Naive thymus-derived CD4-positive, alpha-beta T cell (primary cell): ENCODE measurements around the gene PRKAG2. TPM values are rescaled to one million over a fixed set of nuclear protein-coding genes. Genes with fewer than 3 reads are reported as not detected.
A peak's percentile ranks its signal among the peaks of the same experiment; 100 is the strongest.
"Not testable (repeated sequence)": the region's sequence is repeated elsewhere in the genome, so short reads cannot be mapped to it uniquely, and the experiment has no call there.

Experiments used
- ATAC-seq: fragments of 150-1000 bp; cut with Tn5 transposase; 2 replicates; pipeline ENCODE4 v1.10.0; 2021; ENCODE audit warnings: mild to moderate bottlenecking, moderate library complexity
- CTCF ChIA-PET: fragments of 350-600 bp; sonication (Branson Sonifier 250); formaldehyde crosslinking; loops from one replicate; lab custom pipeline; 2021; ENCODE audit warnings: antibody characterized with exemption; lab: Charles Lee
- POLR2A ChIA-PET: fragments of 350-600 bp; sonication (Branson Sonifier 250); formaldehyde crosslinking; loops from one replicate; lab custom pipeline; 2021; ENCODE audit warnings: antibody characterized with exemption, inconsistent platforms; lab: Charles Lee
- DNase-seq, 9 donors: peaks; one replicate each; pipeline versions ENCODE4 v3.0.0 to v3.0.0-alpha.2; 2020 to 2022; ENCODE audit warnings: mixed read lengths in 1 of 9
- H3K27ac ChIP-seq: one replicate; pipeline ENCODE4 v1.7.0; 2013; ENCODE audit warnings: mild to moderate bottlenecking, low read depth, low read length, moderate library complexity
- H3K27me3 ChIP-seq, 2 donors: one replicate each; pipeline ENCODE4 v1.7.0; 2013; ENCODE audit warnings: low read length in 2 of 2, mild to moderate bottlenecking in 2 of 2, moderate library complexity in 2 of 2; ENCODE audit not compliant: control insufficient read depth in 2 of 2, insufficient read depth in 2 of 2
- H3K36me3 ChIP-seq, 3 experiments: 1 replicate in 2 of 3; 2 replicates in 1 of 3; pipeline ENCODE4 v1.7.0; 2013; ENCODE audit warnings: low read length in 3 of 3, mild to moderate bottlenecking in 3 of 3, moderate library complexity in 1 of 3; ENCODE audit not compliant: insufficient read depth in 3 of 3, control insufficient read depth in 2 of 3
- H3K4me1 ChIP-seq, 2 donors: one replicate each; pipeline ENCODE4 v1.7.0; 2013; ENCODE audit warnings: low read length in 2 of 2, mild to moderate bottlenecking in 2 of 2, moderate library complexity in 1 of 2; ENCODE audit not compliant: control insufficient read depth in 2 of 2, insufficient read depth in 2 of 2
- H3K4me3 ChIP-seq: 2 replicates; pipeline ENCODE4 v1.7.0; 2013; ENCODE audit warnings: mild to moderate bottlenecking, low read length
- H3K9me3 ChIP-seq, 3 experiments: 1 replicate in 2 of 3; 2 replicates in 1 of 3; pipeline ENCODE4 v1.7.0; 2013; ENCODE audit warnings: low read length in 3 of 3; ENCODE audit not compliant: control insufficient read depth in 2 of 3
- H3K27ac Mint-ChIP-seq, 9 donors: one replicate each; pipeline ENCODE4 v1.8.0; 2020 to 2022; ENCODE audit warnings: mixed read lengths in 9 of 9, mild to moderate bottlenecking in 8 of 9, moderate library complexity in 5 of 9, inconsistent platforms in 2 of 9
- H3K27me3 Mint-ChIP-seq, 5 donors: one replicate each; pipeline ENCODE4 v1.8.0; 2021 to 2022; ENCODE audit warnings: mixed read lengths in 5 of 5, mild to moderate bottlenecking in 1 of 5
- H3K36me3 Mint-ChIP-seq, 5 donors: one replicate each; pipeline ENCODE4 v1.8.0; 2020 to 2022; ENCODE audit warnings: mixed read lengths in 5 of 5, mild to moderate bottlenecking in 3 of 5, inconsistent platforms in 1 of 5
- H3K4me1 Mint-ChIP-seq, 7 donors: one replicate each; pipeline ENCODE4 v1.8.0; 2020 to 2022; ENCODE audit warnings: mixed read lengths in 7 of 7, mild to moderate bottlenecking in 3 of 7, inconsistent platforms in 1 of 7
- H3K4me3 Mint-ChIP-seq, 10 donors: one replicate each; pipeline ENCODE4 v1.8.0; 2020 to 2022; ENCODE audit warnings: mild to moderate bottlenecking in 10 of 10, mixed read lengths in 10 of 10, moderate library complexity in 6 of 10, inconsistent platforms in 2 of 10
- H3K9me3 Mint-ChIP-seq, 11 donors: one replicate each; pipeline ENCODE4 v1.8.0; 2020 to 2022; ENCODE audit warnings: mixed read lengths in 11 of 11, mild to moderate bottlenecking in 4 of 11, inconsistent platforms in 1 of 11, moderate library complexity in 1 of 11
- intact Hi-C, 2 donors: fragments of 100-400 bp; cut with micrococcal nuclease; formaldehyde crosslinking; loops; one replicate each; pipeline ENCODE4 v1.15.1; 2023
- polyA plus RNA-seq, 2 donors: library from polyadenylated mRNA; unstranded; fragments of 300-500 nt; fragmentation: Illumina TruSeq; gene quantifications; one replicate each; pipeline ENCODE4 v1.2.3, GENCODE V29; 2021
- total RNA-seq, 6 experiments: library from RNA in 5 of 6; stranded (reverse) in 5 of 6; gene quantifications; 1 replicate in 5 of 6; 2 replicates in 1 of 6; pipeline ENCODE4 v1.2.3 and lab custom pipeline; 2021 to 2026

PRKAG2 gene
- total and polyA plus RNA-seq, 7 experiments from 2014 or later: 15.0 to 74.4 (median 55.7) TPM

DNA sequence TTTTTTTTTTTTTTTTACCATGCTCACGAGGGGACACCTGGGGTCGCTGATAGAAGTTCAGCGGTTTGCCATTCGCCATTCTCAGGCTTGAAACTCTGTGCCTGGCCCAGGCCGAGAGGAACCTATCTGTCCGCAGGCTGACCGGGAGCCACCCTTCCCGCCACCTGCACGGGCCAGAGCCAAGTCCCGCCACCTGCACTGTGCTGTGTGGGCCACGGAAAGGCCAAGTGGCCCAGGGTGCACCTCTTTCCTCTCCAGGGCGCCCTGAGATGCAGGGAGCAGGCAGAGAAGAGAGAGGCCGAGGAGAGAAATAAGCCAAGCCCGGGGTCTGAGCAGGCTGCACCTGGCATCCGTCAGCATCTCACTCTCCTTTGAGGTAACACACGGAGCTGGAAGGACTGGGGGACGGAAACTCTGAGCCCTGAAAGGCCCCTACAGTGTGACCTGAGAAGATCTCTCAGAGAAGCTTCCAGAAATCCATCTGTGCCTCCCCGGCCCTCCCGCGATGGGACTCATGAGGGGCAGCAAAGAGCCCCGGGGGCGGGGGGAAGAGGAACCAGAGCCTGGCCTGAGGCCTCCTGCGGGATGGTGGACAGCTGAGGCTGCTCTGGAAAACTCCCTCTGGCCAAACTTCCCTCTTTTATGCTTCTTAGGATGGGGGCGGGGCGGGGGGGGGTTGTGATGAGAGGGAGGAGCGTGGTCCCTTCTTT, 46.6 kb downstream of the PRKAG2 start:
- ATAC-seq (no peak), DNase-seq (no peak)
- peaks cover 0 to 4% (median 0%) of the 10 kb centered on the region in 3 experiments for H3K36me3 ChIP-seq
- peaks cover 6 to 7% of the 10 kb centered on the region in 2 donors for H3K4me1 ChIP-seq
- intact Hi-C loops: no loop called here
- peaks cover 6 to 62% (median 46%) of the 10 kb centered on the region in 7 donors for H3K4me1 Mint-ChIP-seq
- ChIA-PET POLR2A (no interaction called here), CTCF (no interaction called here)
- H3K4me3 Mint-ChIP-seq: no peak overlapping the region
- peaks cover 0 to 18% (median 8%) of the 10 kb centered on the region in 5 donors for H3K36me3 Mint-ChIP-seq
- H3K27me3 Mint-ChIP-seq: no peaks in the 10 kb centered on the region
- H3K27ac Mint-ChIP-seq: no peak overlapping the region
- H3K9me3 Mint-ChIP-seq: peaks cover 0 to 1% (median 0%) of the 10 kb centered on the region in 11 donors
- H3K27ac ChIP-seq: no peak overlapping the region
- no peaks in the 10 kb centered on the region for H3K9me3 ChIP-seq
- no peaks in the 10 kb centered on the region for H3K27me3 ChIP-seq
- H3K4me3 ChIP-seq: no peak overlapping the region

GRCh38 chr7:151829707-151830106, 47.2 kb downstream of the PRKAG2 start:
- Mint-ChIP-seq H3K4me1 (peaks cover 6 to 57% (median 41%) of the 10 kb centered on the region in 7 donors), H3K9me3 (peaks cover 0 to 1% (median 0%) of the 10 kb centered on the region in 11 donors), H3K36me3 (peaks cover 0 to 18% (median 8%) of the 10 kb centered on the region in 5 donors), H3K27me3 (no peaks in the 10 kb centered on the region), H3K4me3 (no peak overlapping the region), H3K27ac (no peak overlapping the region)
- DNase-seq: no peak
- Histone ChIP-seq H3K4me1 (peaks cover 6 to 7% of the 10 kb centered on the region in 2 donors), H3K4me3 (no peak overlapping the region), H3K36me3 (peaks cover 0 to 4% (median 0%) of the 10 kb centered on the region in 3 experiments), H3K27me3 (no peaks in the 10 kb centered on the region), H3K9me3 (no peaks in the 10 kb centered on the region), H3K27ac (no peak overlapping the region)
- no peak for ATAC-seq
- POLR2A ChIA-PET: no interaction called here
- intact Hi-C loops: no loop called here
- CTCF ChIA-PET: no interaction called here

GRCh38 chr7:151827620-151828019, 49.3 kb downstream of the PRKAG2 start:
- Histone ChIP-seq H3K9me3 (no peaks in the 10 kb centered on the region), H3K4me3 (no peak overlapping the region), H3K27me3 (no peaks in the 10 kb centered on the region), H3K4me1 (peaks cover 0 to 3% of the 10 kb centered on the region in 2 donors), H3K27ac (no peak overlapping the region), H3K36me3 (no peaks in the 10 kb centered on the region)
- peaks cover 0 to 1% (median 0%) of the 10 kb centered on the region in 11 donors for H3K9me3 Mint-ChIP-seq
- H3K27me3 Mint-ChIP-seq: no peaks in the 10 kb centered on the region
- H3K4me3 Mint-ChIP-seq: no peak overlapping the region
- intact Hi-C loops: no loop called here
- H3K4me1 Mint-ChIP-seq: peaks cover 0 to 44% (median 32%) of the 10 kb centered on the region in 7 donors
- ATAC-seq: no peak
- ChIA-PET CTCF (no interaction called here), POLR2A (no interaction called here)
- H3K36me3 Mint-ChIP-seq: peaks cover 0 to 8% (median 7%) of the 10 kb centered on the region in 5 donors
- DNase-seq: no peak
- peak overlapping the region in 2 of 9 donors; percentile 38 to 44 for H3K27ac Mint-ChIP-seq

DNA sequence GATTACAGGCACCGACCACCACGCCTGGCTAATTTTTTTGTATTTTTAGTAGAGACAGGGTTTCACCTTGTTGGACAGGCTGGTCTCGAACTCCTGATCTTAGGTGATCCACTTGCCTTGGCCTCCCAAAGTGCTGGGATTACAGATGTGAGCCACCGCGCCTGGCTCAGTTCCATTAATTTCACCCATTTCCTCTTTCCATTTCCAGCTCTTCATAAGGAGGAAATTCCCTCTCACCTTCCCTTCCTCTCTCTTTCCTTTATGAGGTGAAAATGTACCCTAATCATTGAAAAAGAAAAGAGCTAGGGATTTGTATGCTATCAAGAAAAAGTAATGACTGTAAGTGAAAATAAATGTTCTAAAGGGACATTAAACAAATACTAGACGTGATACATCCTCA, 50.6 kb downstream of the PRKAG2 start:
- H3K27ac ChIP-seq, H3K27me3 ChIP-seq, H3K27me3 Mint-ChIP-seq, H3K4me3 Mint-ChIP-seq, H3K9me3 ChIP-seq, H3K4me1 ChIP-seq, CTCF ChIA-PET, H3K36me3 Mint-ChIP-seq, H3K27ac Mint-ChIP-seq, DNase-seq, H3K36me3 ChIP-seq, intact Hi-C loops, ATAC-seq, H3K9me3 Mint-ChIP-seq, H3K4me3 ChIP-seq, POLR2A ChIA-PET: not testable (repeated sequence)
- H3K4me1 Mint-ChIP-seq: peaks cover 0 to 47% (median 38%) of the 10 kb centered on the region in 7 donors

DNA sequence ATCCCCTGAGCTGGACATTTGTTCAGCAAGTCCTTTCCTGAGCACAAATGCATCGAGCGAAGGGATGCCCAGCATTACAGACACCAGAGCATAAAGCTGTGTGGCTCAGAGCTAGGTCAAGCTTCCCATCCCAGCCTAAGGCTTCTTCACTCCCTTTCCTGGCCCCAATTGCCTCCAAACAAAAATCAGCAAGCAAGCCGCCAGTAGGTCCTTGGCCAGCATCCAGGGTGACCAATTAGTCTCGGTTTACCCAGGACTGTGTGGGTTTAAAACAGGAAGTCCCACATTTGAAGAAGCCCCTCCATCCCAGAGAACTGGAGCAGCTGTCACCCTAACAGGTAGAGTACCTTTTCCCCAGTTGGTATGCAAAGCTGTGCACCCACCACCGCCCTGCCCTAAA, 51.2 kb downstream of the PRKAG2 start:
- peaks cover 0 to 48% (median 38%) of the 10 kb centered on the region in 7 donors for H3K4me1 Mint-ChIP-seq
- CTCF ChIA-PET: no interaction called here

GRCh38 chr7:151824373-151824933, 52.5 kb downstream of the PRKAG2 start:
- Mint-ChIP-seq H3K36me3 (peaks cover 0 to 6% (median 4%) of the 10 kb centered on the region in 5 donors), H3K4me1 (peaks cover 0 to 52% (median 36%) of the 10 kb centered on the region in 7 donors), H3K9me3 (peaks cover 0 to 1% (median 0%) of the 10 kb centered on the region in 11 donors), H3K4me3 (no peak overlapping the region), H3K27ac (no peak overlapping the region), H3K27me3 (no peaks in the 10 kb centered on the region)
- Histone ChIP-seq H3K9me3 (no peaks in the 10 kb centered on the region), H3K36me3 (no peaks in the 10 kb centered on the region), H3K27me3 (no peaks in the 10 kb centered on the region), H3K27ac (no peak overlapping the region), H3K4me1 (peaks cover 0 to 3% of the 10 kb centered on the region in 2 donors), H3K4me3 (no peak overlapping the region)
- ChIA-PET POLR2A (no interaction called here), CTCF (interaction anchor here (0.6 kb wide), 1 partner anchor 23 kb away, joined by 3 read pairs; no protein-coding TSS in a partner anchor)
- intact Hi-C loops: no loop called here
- DNase-seq: no peak
- ATAC-seq: no peak

More for the DNA sequence above, 51.2 kb downstream of the PRKAG2 start:
- H3K4me3 ChIP-seq: no peak overlapping the region
- H3K9me3 Mint-ChIP-seq: peaks cover 0 to 1% (median 0%) of the 10 kb centered on the region in 11 donors
- H3K27ac ChIP-seq: no peak overlapping the region
- POLR2A ChIA-PET: no interaction called here
- H3K36me3 ChIP-seq: no peaks in the 10 kb centered on the region
- H3K4me1 ChIP-seq: peaks cover 0 to 3% of the 10 kb centered on the region in 2 donors
- no peaks in the 10 kb centered on the region for H3K27me3 Mint-ChIP-seq
- H3K27ac Mint-ChIP-seq: no peak overlapping the region
- H3K36me3 Mint-ChIP-seq: peaks cover 0 to 8% (median 6%) of the 10 kb centered on the region in 5 donors
- intact Hi-C loops: no loop called here
- no peaks in the 10 kb centered on the region for H3K9me3 ChIP-seq
- H3K4me3 Mint-ChIP-seq: no peak overlapping the region
- H3K27me3 ChIP-seq: no peaks in the 10 kb centered on the region
- ATAC-seq (no peak), DNase-seq (no peak)
